Naive thymus-derived CD4-positive, alpha-beta T cell (primary cell): ENCODE measurements around the gene OSBPL6. TPM values are rescaled to one million over a fixed set of nuclear protein-coding genes. Genes with fewer than 3 reads are reported as not detected.

Source experiments
- ATAC-seq: fragments of 150-1000 bp; cut with Tn5 transposase; 2 replicates; pipeline ENCODE4 v1.10.0; 2021; ENCODE audit warnings: mild to moderate bottlenecking, moderate library complexity
- CTCF ChIA-PET: fragments of 350-600 bp; sonication (Branson Sonifier 250); formaldehyde crosslinking; loops from one replicate; lab custom pipeline; 2021; ENCODE audit warnings: antibody characterized with exemption; lab: Charles Lee
- POLR2A ChIA-PET: fragments of 350-600 bp; sonication (Branson Sonifier 250); formaldehyde crosslinking; loops from one replicate; lab custom pipeline; 2021; ENCODE audit warnings: antibody characterized with exemption, inconsistent platforms; lab: Charles Lee
- DNase-seq, 9 donors: peaks; one replicate each; pipeline versions ENCODE4 v3.0.0 to v3.0.0-alpha.2; 2020 to 2022; ENCODE audit warnings: mixed read lengths in 1 of 9
- H3K27ac ChIP-seq: one replicate; pipeline ENCODE4 v1.7.0; 2013; ENCODE audit warnings: mild to moderate bottlenecking, low read depth, low read length, moderate library complexity
- H3K27me3 ChIP-seq, 2 donors: one replicate each; pipeline ENCODE4 v1.7.0; 2013; ENCODE audit warnings: low read length in 2 of 2, mild to moderate bottlenecking in 2 of 2, moderate library complexity in 2 of 2; ENCODE audit not compliant: control insufficient read depth in 2 of 2, insufficient read depth in 2 of 2
- H3K36me3 ChIP-seq, 3 experiments: 1 replicate in 2 of 3; 2 replicates in 1 of 3; pipeline ENCODE4 v1.7.0; 2013; ENCODE audit warnings: low read length in 3 of 3, mild to moderate bottlenecking in 3 of 3, moderate library complexity in 1 of 3; ENCODE audit not compliant: insufficient read depth in 3 of 3, control insufficient read depth in 2 of 3
- H3K4me1 ChIP-seq, 2 donors: one replicate each; pipeline ENCODE4 v1.7.0; 2013; ENCODE audit warnings: low read length in 2 of 2, mild to moderate bottlenecking in 2 of 2, moderate library complexity in 1 of 2; ENCODE audit not compliant: control insufficient read depth in 2 of 2, insufficient read depth in 2 of 2
- H3K4me3 ChIP-seq: 2 replicates; pipeline ENCODE4 v1.7.0; 2013; ENCODE audit warnings: mild to moderate bottlenecking, low read length
- H3K9me3 ChIP-seq, 3 experiments: 1 replicate in 2 of 3; 2 replicates in 1 of 3; pipeline ENCODE4 v1.7.0; 2013; ENCODE audit warnings: low read length in 3 of 3; ENCODE audit not compliant: control insufficient read depth in 2 of 3
- H3K27ac Mint-ChIP-seq, 9 donors: one replicate each; pipeline ENCODE4 v1.8.0; 2020 to 2022; ENCODE audit warnings: mixed read lengths in 9 of 9, mild to moderate bottlenecking in 8 of 9, moderate library complexity in 5 of 9, inconsistent platforms in 2 of 9
- H3K27me3 Mint-ChIP-seq, 5 donors: one replicate each; pipeline ENCODE4 v1.8.0; 2021 to 2022; ENCODE audit warnings: mixed read lengths in 5 of 5, mild to moderate bottlenecking in 1 of 5
- H3K36me3 Mint-ChIP-seq, 5 donors: one replicate each; pipeline ENCODE4 v1.8.0; 2020 to 2022; ENCODE audit warnings: mixed read lengths in 5 of 5, mild to moderate bottlenecking in 3 of 5, inconsistent platforms in 1 of 5
- H3K4me1 Mint-ChIP-seq, 7 donors: one replicate each; pipeline ENCODE4 v1.8.0; 2020 to 2022; ENCODE audit warnings: mixed read lengths in 7 of 7, mild to moderate bottlenecking in 3 of 7, inconsistent platforms in 1 of 7
- H3K4me3 Mint-ChIP-seq, 10 donors: one replicate each; pipeline ENCODE4 v1.8.0; 2020 to 2022; ENCODE audit warnings: mild to moderate bottlenecking in 10 of 10, mixed read lengths in 10 of 10, moderate library complexity in 6 of 10, inconsistent platforms in 2 of 10
- H3K9me3 Mint-ChIP-seq, 11 donors: one replicate each; pipeline ENCODE4 v1.8.0; 2020 to 2022; ENCODE audit warnings: mixed read lengths in 11 of 11, mild to moderate bottlenecking in 4 of 11, inconsistent platforms in 1 of 11, moderate library complexity in 1 of 11
- intact Hi-C, 2 donors: fragments of 100-400 bp; cut with micrococcal nuclease; formaldehyde crosslinking; loops; one replicate each; pipeline ENCODE4 v1.15.1; 2023
- polyA plus RNA-seq, 2 donors: library from polyadenylated mRNA; unstranded; fragments of 300-500 nt; fragmentation: Illumina TruSeq; gene quantifications; one replicate each; pipeline ENCODE4 v1.2.3, GENCODE V29; 2021
- total RNA-seq, 6 experiments: library from RNA in 5 of 6; stranded (reverse) in 5 of 6; gene quantifications; 1 replicate in 5 of 6; 2 replicates in 1 of 6; pipeline ENCODE4 v1.2.3 and lab custom pipeline; 2021 to 2026

OSBPL6 gene
- total and polyA plus RNA-seq, 7 experiments from 2014 or later = 0.05 to 1.1 (median 0.48) TPM; not detected in 2

GRCh38 chr2:178395295-178395694, 201.0 kb downstream of the OSBPL6 start:
- H3K4me3 ChIP-seq = no peak overlapping the region
- CTCF ChIA-PET = interaction anchor here (0.6 to 4.8 kb wide), 5 partner anchors 9 to 1100 kb away, joined by 3 to 37 read pairs (median 4); no protein-coding TSS in a partner anchor
- no peaks in the 10 kb centered on the region for H3K9me3 Mint-ChIP-seq
- POLR2A ChIA-PET = interaction anchor here (0.6 kb wide), 1 partner anchor 100 kb away, joined by 3 read pairs; no protein-coding TSS in a partner anchor
- no peak overlapping the region for H3K4me3 Mint-ChIP-seq
- H3K27ac ChIP-seq = no peak overlapping the region
- no peak overlapping the region for H3K27ac Mint-ChIP-seq
- intact Hi-C loops = loop anchor here (5.0 kb wide), 3 partner anchors 127 to 1357 kb away; partner anchors contain the start of gene RBM45 (in 1 of the 2)
- H3K36me3 ChIP-seq = no peaks in the 10 kb centered on the region
- H3K36me3 Mint-ChIP-seq = no peaks in the 10 kb centered on the region
- H3K9me3 ChIP-seq = no peaks in the 10 kb centered on the region
- H3K27me3 ChIP-seq = no peaks in the 10 kb centered on the region
- DNase-seq (no peak), ATAC-seq (no peak)
- H3K4me1 Mint-ChIP-seq = peaks cover 0 to 6% (median 0%) of the 10 kb centered on the region in 7 donors
- H3K27me3 Mint-ChIP-seq = peaks cover 0 to 25% (median 0%) of the 10 kb centered on the region in 5 donors
- no peaks in the 10 kb centered on the region for H3K4me1 ChIP-seq

GRCh38 chr2:178395941-178396570, 201.7 kb downstream of the OSBPL6 start:
- Mint-ChIP-seq H3K9me3 (no peaks in the 10 kb centered on the region), H3K36me3 (no peaks in the 10 kb centered on the region), H3K4me3 (no peak overlapping the region), H3K4me1 (peaks cover 0 to 6% (median 0%) of the 10 kb centered on the region in 7 donors), H3K27me3 (peaks cover 0 to 26% (median 0%) of the 10 kb centered on the region in 5 donors), H3K27ac (no peak overlapping the region)
- intact Hi-C loops = loop anchor here (5.0 kb wide), 3 partner anchors 126 to 1356 kb away; partner anchors contain the start of gene RBM45 (in 1 of the 2)
- DNase-seq (no peak), ATAC-seq (no peak)
- H3K4me1 ChIP-seq = no peaks in the 10 kb centered on the region
- H3K36me3 ChIP-seq = no peaks in the 10 kb centered on the region
- no peaks in the 10 kb centered on the region for H3K9me3 ChIP-seq
- H3K27me3 ChIP-seq = no peaks in the 10 kb centered on the region
- POLR2A ChIA-PET = no interaction called here
- CTCF ChIA-PET = interaction anchor here (0.6 to 4.8 kb wide), 6 partner anchors 9 to 1101 kb away, joined by 3 to 37 read pairs (median 4); no protein-coding TSS in a partner anchor
- H3K27ac ChIP-seq = no peak overlapping the region
- no peak overlapping the region for H3K4me3 ChIP-seq

GRCh38 chr2:178397002-178397605, 202.8 kb downstream of the OSBPL6 start:
- no peak overlapping the region for H3K27ac ChIP-seq
- peaks cover 0 to 6% (median 0%) of the 10 kb centered on the region in 7 donors for H3K4me1 Mint-ChIP-seq
- H3K4me1 ChIP-seq = no peaks in the 10 kb centered on the region
- no peaks in the 10 kb centered on the region for H3K9me3 Mint-ChIP-seq
- H3K36me3 ChIP-seq = no peaks in the 10 kb centered on the region
- ChIA-PET CTCF (interaction anchor here (0.6 to 4.8 kb wide), 2 partner anchors 17 to 103 kb away, joined by 3 to 37 read pairs; no protein-coding TSS in a partner anchor), POLR2A (no interaction called here)
- peaks cover 0 to 32% (median 5%) of the 10 kb centered on the region in 5 donors for H3K27me3 Mint-ChIP-seq
- H3K36me3 Mint-ChIP-seq = no peaks in the 10 kb centered on the region
- no peak overlapping the region for H3K27ac Mint-ChIP-seq
- H3K4me3 ChIP-seq = no peak overlapping the region
- no peak overlapping the region for H3K4me3 Mint-ChIP-seq
- ATAC-seq (peak; percentile 75), DNase-seq (peak in 6 of 9 donors; percentile 5 to 44 (median 30))
- no peaks in the 10 kb centered on the region for H3K9me3 ChIP-seq
- intact Hi-C loops = loop anchor here (1.0 to 5.0 kb wide), 6 partner anchors 17 to 1355 kb away; partner anchors contain the start of gene RBM45 (in 1 of the 2)
- H3K27me3 ChIP-seq = no peaks in the 10 kb centered on the region

GRCh38 chr2:178401994-178402437, 207.7 kb downstream of the OSBPL6 start:
- Histone ChIP-seq H3K4me1 (no peaks in the 10 kb centered on the region), H3K4me3 (no peak overlapping the region), H3K36me3 (no peaks in the 10 kb centered on the region), H3K27ac (no peak overlapping the region), H3K9me3 (no peaks in the 10 kb centered on the region), H3K27me3 (no peaks in the 10 kb centered on the region)
- Mint-ChIP-seq H3K36me3 (no peaks in the 10 kb centered on the region), H3K27ac (no peak overlapping the region), H3K4me3 (no peak overlapping the region), H3K9me3 (no peaks in the 10 kb centered on the region), H3K4me1 (peaks cover 0 to 29% (median 0%) of the 10 kb centered on the region in 7 donors), H3K27me3 (peaks cover 0 to 7% (median 5%) of the 10 kb centered on the region in 5 donors)
- intact Hi-C loops = no loop called here
- DNase-seq (no peak), ATAC-seq (no peak)
- ChIA-PET POLR2A (no interaction called here), CTCF (interaction anchor here (1.2 kb wide), 1 partner anchor 11 kb away, joined by 3 read pairs; no protein-coding TSS in a partner anchor)

- H3K4me1 ChIP-seq = no peaks in the 10 kb centered on the region
- CTCF ChIA-PET = interaction anchor here (1.9 kb wide), 1 partner anchor 8 kb away, joined by 7 read pairs; no protein-coding TSS in a partner anchor
- no peak overlapping the region for H3K4me3 ChIP-seq
- Mint-ChIP-seq H3K36me3 (no peaks in the 10 kb centered on the region), H3K9me3 (no peaks in the 10 kb centered on the region), H3K27me3 (peaks cover 0 to 7% (median 5%) of the 10 kb centered on the region in 5 donors), H3K27ac (peak overlapping the region in 1 of 9 donors; percentile 88), H3K4me3 (peak overlapping the region in 1 of 10 donors; percentile 77), H3K4me1 (peaks cover 0 to 26% (median 0%) of the 10 kb centered on the region in 7 donors)
- no peaks in the 10 kb centered on the region for H3K9me3 ChIP-seq
- no peak for ATAC-seq
- intact Hi-C loops = loop anchor here in 1 of 2 donors (1.0 kb wide), 1 partner anchor 11 kb away; no protein-coding TSS in a partner anchor
- POLR2A ChIA-PET = no interaction called here
- H3K36me3 ChIP-seq = no peaks in the 10 kb centered on the region
- no peak overlapping the region for H3K27ac ChIP-seq
- no peak for DNase-seq
- H3K27me3 ChIP-seq = no peaks in the 10 kb centered on the region
These were observed 209.5 kb downstream of the OSBPL6 start for GRCh38 chr2:178403671-178404306.

GRCh38 chr2:178404368-178404767, 210.1 kb downstream of the OSBPL6 start:
- Histone ChIP-seq H3K36me3 (no peaks in the 10 kb centered on the region), H3K27me3 (no peaks in the 10 kb centered on the region), H3K4me3 (no peak overlapping the region), H3K27ac (no peak overlapping the region), H3K4me1 (no peaks in the 10 kb centered on the region), H3K9me3 (no peaks in the 10 kb centered on the region)
- Mint-ChIP-seq H3K4me1 (peaks cover 0 to 26% (median 0%) of the 10 kb centered on the region in 7 donors), H3K27ac (peak overlapping the region in 1 of 9 donors; percentile 88), H3K27me3 (peaks cover 0 to 7% (median 5%) of the 10 kb centered on the region in 5 donors), H3K9me3 (no peaks in the 10 kb centered on the region), H3K36me3 (no peaks in the 10 kb centered on the region), H3K4me3 (peak overlapping the region in 1 of 10 donors; percentile 77)
- intact Hi-C loops = loop anchor here in 1 of 2 donors (1.0 kb wide), 1 partner anchor 10 kb away; no protein-coding TSS in a partner anchor
- ChIA-PET POLR2A (interaction anchor here (1.0 kb wide), 1 partner anchor 9 kb away, joined by 3 read pairs; no protein-coding TSS in a partner anchor), CTCF (interaction anchor here (1.5 to 1.9 kb wide), 2 partner anchors 9 to 10 kb away, joined by 7 to 9 read pairs; no protein-coding TSS in a partner anchor)
- no peak for ATAC-seq
- peak in 1 of 9 donors; percentile 37 for DNase-seq
